DMS 273 (cell line): ENCODE measurements around the gene DVL2.

ENCODE experiments used
- DNase-seq: peaks from one replicate; lab custom pipeline; 2025; ENCODE audit not compliant: unreplicated experiment; lab: John Stamatoyannopoulos, UW

Gene DVL2

DNA sequence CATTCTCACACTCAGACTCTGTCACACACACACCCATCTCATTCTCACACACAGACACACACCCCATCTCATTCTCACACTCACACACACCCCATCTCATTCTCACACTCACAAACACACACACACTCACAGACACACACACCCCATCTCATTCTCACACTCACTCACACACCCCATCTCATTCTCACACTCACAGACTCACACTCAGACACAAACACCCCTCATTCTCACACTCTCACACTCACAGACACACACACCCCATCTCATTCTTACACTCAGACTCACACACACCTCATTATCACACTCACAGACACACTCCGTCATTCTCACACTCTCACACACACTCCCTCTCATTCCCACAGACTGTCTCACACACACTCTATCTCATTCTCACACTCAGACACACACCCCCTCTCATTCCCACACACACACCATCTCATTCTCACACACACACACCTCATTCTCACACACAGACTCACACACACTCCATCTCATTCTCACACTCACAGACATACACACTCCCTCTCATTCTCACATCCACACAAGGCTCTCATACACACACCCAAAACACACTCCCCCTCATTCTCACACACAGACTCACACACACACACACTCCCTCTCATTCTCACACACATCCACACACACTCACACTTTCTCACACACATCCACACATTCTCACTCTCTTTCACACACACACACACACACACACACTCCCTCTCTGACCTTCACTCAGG, 58.0 kb downstream of the DVL2 start:
- DNase-seq, result no peak
